Measurements from ENCODE around the gene NUDT3. TPM values are rescaled to one million over a fixed set of nuclear protein-coding genes. Genes with fewer than 3 reads are reported as not detected.
"Not testable (repeated sequence)": the region's sequence is repeated elsewhere in the genome, so short reads cannot be mapped to it uniquely, and the experiment has no call there.

The NUDT3 gene
- 11.8 and 18.3 TPM in 2 replicates for total RNA-seq (2014; rRNA removed; shearing (Covaris generic))

DNA sequence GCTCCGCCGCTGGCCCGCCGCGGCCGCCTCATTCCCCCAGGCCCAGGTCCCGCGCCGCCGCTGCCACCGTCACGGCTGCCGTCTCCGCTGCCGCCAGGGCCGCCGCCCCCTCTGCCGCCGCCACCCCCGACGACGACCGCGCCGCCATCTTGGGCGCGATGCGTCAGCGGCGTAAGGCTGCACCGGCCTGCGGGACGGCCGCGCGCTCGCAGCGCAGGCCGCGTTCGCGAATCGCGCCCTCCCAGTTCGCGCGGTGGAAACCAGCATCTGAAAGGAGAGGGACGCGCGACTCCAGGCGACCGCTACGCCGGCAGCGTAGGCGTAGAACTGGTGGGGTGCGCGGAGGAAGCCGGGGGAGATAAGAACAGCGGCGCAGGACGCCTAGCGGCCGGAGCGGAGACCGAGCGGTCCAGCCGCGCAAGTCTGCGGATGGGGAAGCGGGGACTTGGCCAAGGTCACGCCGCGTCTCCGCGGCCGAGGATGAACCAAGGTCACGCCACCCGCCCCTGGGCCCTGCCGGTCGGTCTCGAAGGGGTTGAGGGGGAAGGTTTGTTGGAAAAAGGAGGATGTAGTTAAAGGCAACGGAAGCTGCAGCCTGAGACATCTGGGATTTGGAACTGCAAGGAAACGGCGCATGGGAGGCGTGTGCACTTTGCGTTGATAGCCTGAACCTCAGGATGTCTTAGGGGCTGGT, at the start of gene NUDT3:
Gene NUDT3 (minus strand): TSS at position 173 of the 694 bp plus-strand sequence. CDS start 307 bp downstream, outside the sequence.
- DNase-seq (ENCODE audit: low read depth): peak; percentile 91

- no peak for DNase-seq (ENCODE audit: low read depth)
Measured at GRCh38 chr6:34441526-34441925, 49.1 kb upstream of the NUDT3 start.

- no peak for DNase-seq (ENCODE audit: low read depth)
Measured at GRCh38 chr6:34439442-34439841, 47.0 kb upstream of the NUDT3 start.

DNA sequence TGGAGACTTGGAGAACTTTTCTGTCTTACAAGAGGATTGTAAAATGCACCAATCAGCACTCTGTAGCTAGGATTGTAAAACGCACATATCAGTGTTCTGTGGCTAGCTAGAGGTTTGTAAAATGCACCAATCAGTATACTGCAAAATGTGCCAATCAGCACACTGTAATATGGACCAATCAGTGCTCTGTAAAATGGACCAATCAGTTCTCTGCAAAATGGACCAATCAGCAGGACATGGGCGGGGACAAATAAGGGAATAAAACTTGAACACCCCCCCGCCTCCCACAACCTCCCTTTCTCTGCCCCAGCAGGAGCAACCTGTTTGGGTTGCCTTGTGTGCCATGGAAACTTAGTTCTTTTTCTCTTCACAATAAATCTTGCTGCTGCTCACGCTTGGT, 46.2 kb upstream of the NUDT3 start:
- no peak for DNase-seq (ENCODE audit: low read depth)

DNA sequence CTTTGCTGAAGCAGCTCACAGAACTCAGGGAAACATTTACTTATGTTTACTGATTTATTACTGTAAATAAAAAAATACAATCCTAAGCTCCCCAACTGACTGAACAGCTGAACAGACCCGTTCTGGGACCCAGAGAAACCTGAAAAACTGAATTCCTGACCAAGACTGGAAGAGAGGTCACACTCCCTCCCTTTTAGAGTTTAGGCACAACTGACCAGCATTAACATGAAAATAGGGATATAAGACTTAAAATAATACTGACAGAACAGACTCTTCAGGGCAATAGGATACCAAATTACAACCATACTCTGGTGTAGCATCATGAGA, 45.1 kb upstream of the NUDT3 start:
- DNase-seq (ENCODE audit: low read depth): no peak

- no peak for DNase-seq (ENCODE audit: low read depth)
Measured at GRCh38 chr6:34436803-34437643, 44.6 kb upstream of the NUDT3 start.

DNA sequence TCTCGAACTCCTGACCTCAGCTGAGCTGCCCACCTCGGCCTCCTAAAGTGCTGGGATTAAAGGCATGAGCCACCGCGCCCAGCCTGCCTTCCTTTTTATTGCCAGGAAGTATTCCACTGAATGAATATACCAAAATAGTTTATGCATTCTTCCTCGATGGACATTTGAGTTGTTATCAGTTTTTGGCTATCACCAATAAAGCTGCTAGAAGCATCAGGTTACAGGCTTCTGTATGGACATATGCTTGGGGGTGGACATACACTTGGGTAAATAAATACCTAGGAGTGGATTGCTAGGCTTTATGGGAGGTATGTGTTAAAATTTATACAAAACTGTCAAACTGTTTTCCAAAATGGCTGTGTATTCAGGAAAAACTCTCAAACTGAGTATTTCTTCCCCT, 43.4 kb upstream of the NUDT3 start:
- DNase-seq (ENCODE audit: low read depth): no peak

- DNase-seq (ENCODE audit: low read depth): peak; percentile 91
Measured at GRCh38 chr6:34425498-34426410, 33.3 kb upstream of the NUDT3 start, which contains the start of gene RPS10. Gene RPS10 (minus strand): TSS chr6:34426069. CDS start chr6:34425221, 848 bp downstream.

DNA sequence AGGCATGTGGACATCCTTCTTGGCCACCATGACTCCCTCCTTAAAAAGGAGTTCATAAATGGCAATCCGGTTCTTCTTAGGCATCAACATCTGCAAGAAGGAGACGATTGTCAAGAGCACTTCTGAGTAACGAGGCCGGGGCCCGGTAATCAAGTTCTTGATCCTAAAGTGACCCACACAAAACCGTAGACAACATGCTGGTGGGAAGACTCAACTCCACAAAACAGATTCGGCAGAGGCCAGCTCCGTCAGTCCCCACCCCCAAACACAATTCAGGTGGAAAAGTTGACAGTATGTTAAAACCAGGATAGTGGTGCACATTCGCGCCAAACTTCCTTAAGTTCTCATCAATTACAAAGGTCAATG, 32.6 kb upstream of the NUDT3 start:
- DNase-seq (ENCODE audit: low read depth): peak; percentile 28

- no peak for DNase-seq (ENCODE audit: low read depth)
Measured at GRCh38 chr6:34424200-34425131, 32.0 kb upstream of the NUDT3 start.

DNA sequence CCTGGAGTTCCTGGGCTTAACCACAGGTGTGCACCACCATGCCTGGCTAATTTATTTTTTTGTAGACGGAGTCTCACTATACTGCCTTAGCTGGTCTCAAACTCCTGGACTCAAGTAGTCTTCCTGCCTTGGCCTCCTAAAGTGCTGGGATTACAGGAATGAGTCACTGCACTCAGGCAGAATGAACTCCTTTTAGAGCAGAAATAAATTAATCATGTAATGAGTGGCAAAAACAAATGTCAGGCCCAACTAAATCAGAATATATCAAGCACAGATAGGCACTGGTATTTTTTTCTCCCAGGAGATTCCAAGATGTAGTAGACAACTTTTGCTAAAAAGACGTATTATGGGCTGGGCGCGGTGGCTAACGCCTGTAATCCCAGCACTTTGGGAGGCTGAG, 30.8 kb upstream of the NUDT3 start:
- peak; percentile 58 for DNase-seq (ENCODE audit: low read depth)

DNA sequence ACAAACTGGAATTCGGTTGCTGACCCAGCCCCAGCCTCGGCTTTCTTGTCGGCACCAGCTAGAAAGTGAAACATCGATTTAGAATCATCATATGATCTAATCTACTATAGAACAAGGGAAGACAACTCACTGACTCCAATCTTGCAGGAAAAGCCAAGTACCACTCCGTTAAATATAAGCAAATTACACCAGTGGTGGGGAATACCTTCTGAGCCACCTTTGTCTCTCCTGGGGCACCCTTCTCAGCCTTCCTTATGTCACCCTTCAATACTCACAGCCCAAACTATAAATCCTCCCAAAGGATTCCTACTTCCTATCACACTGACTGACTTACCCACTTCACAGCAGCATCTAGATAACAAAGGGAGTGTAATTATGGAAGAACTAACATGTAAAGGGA, 25.9 kb upstream of the NUDT3 start:
- DNase-seq (ENCODE audit: low read depth): no peak

GRCh38 chr6:34416877-34417371, 24.5 kb upstream of the NUDT3 start:
- DNase-seq (ENCODE audit: low read depth): no peak

GRCh38 chr6:34414999-34415858, 22.8 kb upstream of the NUDT3 start:
- DNase-seq (ENCODE audit: low read depth): peak; percentile 80

- peak; percentile 61 for DNase-seq (ENCODE audit: low read depth)
Measured at GRCh38 chr6:34412643-34413214, 20.3 kb upstream of the NUDT3 start.

DNA sequence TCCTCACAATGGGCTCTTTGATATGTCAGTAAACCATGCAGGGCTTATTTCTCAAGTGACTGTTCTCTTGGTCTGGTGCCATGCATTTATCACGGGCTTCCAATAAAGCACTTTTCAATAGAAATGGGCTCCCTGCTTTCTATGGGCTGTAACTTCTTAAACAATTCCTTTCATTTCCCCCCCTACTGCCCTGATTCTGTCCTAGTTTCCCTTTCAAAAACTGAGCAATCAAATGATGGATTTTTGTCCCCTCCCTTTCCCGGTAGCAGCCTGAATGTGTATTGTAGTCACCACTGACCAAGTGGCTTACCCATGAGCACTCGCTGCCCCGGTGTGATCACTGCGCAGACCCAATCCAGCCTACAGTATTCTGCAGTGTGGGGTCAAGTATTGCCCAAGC, 19.5 kb upstream of the NUDT3 start:
- DNase-seq (ENCODE audit: low read depth): no peak

DNA sequence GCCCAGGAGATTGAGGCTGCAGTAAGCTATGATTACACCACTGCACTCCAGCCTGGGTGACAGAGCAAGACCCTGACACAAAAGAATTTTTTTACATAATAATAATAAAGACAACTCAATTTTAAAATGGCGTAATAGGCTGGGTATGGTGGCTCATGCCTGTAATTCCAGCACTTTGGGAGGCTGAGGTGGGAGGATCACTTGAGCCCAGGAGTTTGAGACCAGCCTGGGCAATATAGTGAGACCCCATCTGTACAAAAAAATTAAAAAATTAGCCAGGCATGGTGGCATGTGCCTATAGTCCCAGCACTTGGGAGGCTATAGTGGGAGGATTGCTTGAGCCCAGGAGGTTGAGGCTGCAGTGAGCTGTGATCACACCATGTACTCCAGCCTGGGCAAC, 15.4 kb upstream of the NUDT3 start:
- not testable (repeated sequence) for DNase-seq (ENCODE audit: low read depth)

GRCh38 chr6:34396518-34396917, 4.0 kb upstream of the NUDT3 start:
- DNase-seq (ENCODE audit: low read depth): no peak

- DNase-seq (ENCODE audit: low read depth): no peak
Measured at GRCh38 chr6:34393966-34394305, 1.5 kb upstream of the NUDT3 start.

Data from M059J (cell line).